DMS114 treated with DMSO at 0.1 percent for 48 hours (cell line): Measurements from ENCODE around the gene NHEJ1.

Source experiments
- DNase-seq: peaks from one replicate; lab custom pipeline; 2025; ENCODE audit not compliant: unreplicated experiment; lab: John Stamatoyannopoulos, UW

The NHEJ1 gene

DNA sequence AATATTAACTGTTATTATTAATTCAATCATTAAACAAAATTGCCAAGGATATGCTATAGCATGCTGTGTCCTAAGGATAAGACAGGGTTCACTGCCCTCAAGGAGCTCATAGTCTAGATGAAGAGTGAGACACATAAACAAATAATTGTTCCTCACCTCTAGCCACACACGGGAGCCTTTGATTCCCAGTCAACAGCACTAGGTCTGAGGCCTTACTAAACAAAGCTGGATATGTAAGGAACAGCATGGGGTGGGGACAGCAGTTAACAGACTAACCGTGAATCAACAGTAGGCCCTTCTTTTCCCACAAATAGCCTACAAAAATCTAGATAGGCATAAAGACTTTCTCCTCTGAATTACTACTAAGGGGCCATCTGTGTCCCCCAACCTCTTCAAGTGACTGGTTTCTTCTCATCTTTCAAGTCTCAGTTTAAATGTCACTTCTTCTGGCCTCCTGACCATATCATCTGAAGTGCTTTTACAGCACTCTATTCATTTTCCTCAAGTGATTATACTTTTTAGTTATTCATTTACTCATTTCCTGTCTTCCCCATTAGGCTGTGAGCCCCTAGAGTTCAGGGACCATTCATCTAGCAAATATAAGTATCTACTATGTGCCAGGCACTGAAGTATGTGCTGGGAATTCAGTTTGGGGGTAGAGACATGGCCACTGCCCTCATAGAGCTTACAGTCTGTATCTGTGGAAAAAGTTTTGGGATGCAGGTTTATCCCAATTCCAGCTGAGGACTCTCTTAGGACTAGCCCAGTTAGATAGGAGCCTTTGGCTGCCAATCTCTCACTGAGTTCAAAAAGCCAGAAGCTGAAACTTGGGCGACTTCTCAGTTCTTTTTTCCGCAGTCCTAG, 69.9 kb downstream of the NHEJ1 start:
- DNase-seq = no peak

DNA sequence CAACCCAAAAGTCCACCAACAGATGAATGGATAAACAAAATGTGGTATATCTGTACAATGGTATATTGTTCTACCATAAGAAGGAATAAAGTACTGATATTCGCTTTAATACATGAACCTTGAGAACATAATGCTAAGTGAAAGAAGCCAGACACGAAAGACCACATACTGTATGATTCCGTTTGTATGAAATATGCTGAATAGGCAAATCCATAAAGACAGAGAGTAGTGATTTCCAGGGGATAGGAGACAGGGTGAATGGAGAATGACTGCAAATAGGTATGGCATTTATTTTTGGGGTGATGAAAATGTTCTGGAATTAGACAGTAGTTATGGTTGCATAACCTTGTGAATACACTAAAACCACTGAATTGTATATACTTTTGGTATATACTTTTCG, 71.3 kb downstream of the NHEJ1 start:
- no peak for DNase-seq

- DNase-seq = no peak
Measured at GRCh38 chr2:219087848-219088247, 72.8 kb downstream of the NHEJ1 start.

- no peak for DNase-seq
Measured at GRCh38 chr2:219087361-219087760, 73.3 kb downstream of the NHEJ1 start.

DNA sequence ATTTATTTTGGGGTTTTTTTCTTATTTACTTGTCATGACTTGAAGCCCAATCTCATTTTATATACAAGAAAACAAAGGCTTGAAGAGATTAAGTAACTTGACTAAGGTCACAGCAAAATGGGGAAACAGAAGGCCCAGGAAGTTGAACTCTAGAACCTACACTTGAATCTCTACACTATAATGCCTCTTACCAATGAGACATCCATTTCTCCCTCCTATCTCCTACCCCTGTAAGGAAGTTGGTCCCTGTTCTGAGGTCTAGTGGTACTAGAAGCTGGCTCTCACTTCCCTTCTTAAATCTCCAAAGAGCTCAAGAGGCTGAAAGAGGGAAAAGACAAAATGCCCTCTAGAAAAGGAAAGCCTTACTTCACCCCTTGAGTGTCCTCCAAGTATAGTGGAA, 74.4 kb downstream of the NHEJ1 start:
- no peak for DNase-seq

DNA sequence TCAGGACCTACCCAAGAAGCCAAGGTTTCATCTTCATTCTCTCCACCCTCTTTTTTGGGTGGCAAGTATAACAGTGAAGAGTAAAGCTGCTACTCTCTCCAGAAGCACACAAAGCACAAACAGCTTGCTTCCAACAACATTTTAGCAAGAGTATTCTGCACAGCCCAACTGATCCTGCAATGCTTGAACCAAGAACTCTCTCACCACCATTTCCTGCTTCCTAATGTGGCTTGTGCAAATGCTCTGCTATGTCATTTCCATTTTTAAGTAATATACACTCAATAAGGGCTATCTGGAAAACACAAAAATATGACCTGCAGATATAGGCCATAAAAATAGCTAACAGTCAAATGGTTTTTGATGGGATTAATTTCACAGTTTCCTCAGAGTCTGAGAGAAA, 75.8 kb downstream of the NHEJ1 start:
- no peak for DNase-seq

DNA sequence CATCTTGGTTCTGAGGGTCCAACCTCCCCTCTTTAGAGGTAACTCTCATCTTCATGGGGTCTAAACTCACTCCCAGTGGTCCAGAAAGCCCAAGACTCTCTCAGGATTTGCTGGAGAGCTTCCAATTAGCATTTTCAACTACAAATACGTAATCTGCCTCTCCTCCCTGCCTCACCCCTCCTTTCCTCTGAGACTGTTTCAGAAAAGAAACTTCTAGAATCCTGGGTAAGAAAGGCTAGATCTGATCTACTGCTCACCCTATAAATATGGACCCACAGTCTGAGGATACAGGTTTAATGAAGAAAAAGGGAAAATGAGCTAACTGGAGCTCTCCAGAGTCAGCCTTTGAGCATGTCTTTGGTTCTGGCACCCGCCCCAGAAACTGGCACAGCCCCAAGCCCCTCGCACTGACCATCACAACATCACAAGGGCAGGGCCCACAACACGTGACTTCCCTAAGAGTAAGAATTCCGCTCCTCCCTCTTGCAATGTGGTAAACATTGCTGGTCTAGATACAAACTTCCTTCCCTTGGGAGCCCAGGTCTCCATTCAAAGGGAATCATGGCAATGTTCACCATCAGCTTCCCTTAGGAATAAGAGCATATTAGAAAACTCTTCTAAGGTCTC, 78.2 kb downstream of the NHEJ1 start:
- DNase-seq = no peak

- DNase-seq = no peak
Measured at GRCh38 chr2:219081701-219082331, 78.8 kb downstream of the NHEJ1 start.

DNA sequence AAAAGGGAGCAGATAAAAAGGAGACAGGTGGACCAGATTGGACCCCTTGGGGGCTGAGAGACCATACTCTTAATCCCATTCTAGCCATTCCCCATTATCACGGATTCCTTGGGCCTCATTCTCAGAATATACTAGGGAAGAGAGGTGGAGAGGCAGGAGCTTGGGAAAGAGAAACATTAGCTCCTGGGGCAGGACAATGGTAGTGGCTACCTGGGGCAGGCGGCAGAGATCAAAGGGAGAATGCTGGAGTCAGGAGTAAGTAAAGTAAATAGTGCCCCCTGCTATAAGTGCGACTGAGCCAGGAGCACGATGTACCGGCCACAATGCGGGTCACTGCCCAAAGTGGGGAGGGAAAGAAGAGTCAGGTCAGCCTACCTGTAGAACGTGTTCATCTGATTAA, 79.5 kb downstream of the NHEJ1 start:
- no peak for DNase-seq

DNA sequence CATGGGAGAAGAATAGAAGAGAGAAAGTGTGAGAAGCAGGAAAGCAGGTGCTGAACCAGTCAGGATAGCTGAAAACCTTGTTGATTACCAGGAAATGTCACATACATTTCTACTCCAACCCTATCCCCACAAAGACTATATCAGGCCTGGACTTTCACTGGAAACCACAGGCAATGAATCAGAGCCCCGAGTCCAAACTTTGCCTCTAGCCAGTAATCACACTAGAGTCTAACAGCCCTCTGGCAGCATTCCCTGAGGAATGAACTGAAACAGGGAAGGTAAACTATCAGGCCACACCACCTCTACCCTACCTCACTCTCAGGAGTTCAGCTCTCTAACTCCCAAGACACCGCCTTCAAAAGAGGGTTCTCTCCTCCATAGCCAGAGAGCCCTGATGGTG, 81.2 kb downstream of the NHEJ1 start:
- no peak for DNase-seq

GRCh38 chr2:219078951-219079350, 81.7 kb downstream of the NHEJ1 start:
- no peak for DNase-seq

GRCh38 chr2:219078126-219078525, 82.5 kb downstream of the NHEJ1 start:
- no peak for DNase-seq

GRCh38 chr2:219076253-219076652, 84.4 kb downstream of the NHEJ1 start:
- DNase-seq = no peak

DNA sequence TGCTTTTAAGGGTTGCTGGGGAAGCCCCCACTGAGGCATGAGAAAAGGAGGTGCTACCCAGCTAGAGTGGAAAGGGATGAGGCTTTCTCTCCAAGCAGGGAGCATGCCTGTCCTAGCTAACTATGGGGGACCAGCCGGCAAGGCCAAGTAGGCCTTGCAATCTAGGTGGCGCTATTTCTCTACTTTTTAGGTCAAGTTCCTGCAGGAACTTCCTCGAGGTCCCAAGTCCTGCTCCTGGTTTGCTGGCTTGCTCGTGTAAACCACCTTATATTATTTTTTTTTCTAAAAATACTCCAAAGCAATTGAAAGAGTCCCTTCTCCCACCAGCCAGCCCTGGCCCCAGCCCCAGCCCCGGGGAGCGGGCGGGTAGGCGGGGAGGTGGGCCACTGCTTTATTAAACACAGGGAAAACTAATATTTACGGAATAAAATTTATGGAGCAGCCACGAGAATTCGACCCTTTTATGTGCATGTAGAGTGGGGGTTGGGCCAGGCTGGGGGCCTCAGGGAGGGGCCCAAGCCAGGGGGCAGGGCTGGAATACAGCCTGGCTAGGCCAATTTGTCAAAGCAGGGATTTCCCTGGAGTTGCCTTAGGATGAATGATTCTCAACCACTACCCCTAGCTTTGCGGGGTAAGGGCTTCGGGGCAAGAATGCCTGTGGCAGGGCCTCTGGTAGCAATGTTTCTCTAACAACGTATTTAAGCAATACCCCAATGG, 87.0 kb downstream of the NHEJ1 start:
- peak; percentile 7 for DNase-seq

- DNase-seq = no peak
Measured at GRCh38 chr2:219072741-219073250, 87.8 kb downstream of the NHEJ1 start.

DNA sequence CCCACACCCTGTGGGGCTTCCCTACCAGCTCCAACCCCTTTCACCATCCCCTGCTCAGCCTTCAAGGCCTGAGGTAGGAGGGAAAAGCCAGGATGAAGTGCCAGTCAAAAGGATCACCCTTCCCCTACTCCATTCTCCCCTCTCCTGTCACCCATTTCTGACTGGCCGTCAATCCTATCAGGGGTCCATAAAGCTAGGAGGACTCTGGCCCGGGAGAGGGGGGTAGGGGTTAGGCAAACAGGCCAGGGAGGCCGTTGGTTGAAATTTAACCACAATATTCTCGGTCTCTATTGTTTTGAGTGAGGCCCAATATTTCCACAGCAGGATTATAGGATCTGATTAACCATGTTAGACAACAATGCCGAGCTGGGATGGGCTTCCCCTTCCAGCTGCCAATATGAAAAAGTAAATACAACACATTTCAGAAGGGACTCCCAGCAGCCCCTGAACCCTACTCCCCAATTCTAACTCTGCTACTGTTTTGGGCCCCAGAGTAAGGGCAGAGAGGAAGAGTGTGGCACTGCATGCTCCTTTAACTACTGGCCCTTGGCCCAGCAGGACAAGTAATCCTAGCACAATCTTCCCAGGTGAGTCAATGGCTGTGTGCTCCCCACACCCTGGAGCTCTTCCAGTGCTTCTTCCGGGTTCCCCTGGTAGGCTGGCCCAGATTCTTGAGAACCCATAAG, 89.3 kb downstream of the NHEJ1 start:
- no peak for DNase-seq

DNA sequence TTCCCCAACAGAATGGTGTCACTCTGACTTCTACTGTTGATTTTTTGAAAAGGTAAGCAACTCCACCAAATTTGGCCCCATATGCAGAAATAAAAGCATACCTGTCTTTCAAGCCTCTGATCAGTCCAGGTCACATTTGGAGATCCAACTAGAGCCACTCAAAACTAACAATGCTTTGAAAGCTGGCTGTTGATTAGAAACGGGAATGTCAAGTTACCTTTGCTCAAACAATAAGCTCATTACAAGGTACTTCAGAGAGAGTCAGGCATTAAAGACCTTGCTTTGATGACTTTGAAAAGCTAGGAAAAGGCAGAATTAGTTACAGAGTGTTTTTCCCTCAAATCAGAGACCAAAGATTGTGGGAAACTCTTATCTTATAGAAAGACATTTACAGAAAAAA, 95.1 kb downstream of the NHEJ1 start:
- DNase-seq = no peak

DNA sequence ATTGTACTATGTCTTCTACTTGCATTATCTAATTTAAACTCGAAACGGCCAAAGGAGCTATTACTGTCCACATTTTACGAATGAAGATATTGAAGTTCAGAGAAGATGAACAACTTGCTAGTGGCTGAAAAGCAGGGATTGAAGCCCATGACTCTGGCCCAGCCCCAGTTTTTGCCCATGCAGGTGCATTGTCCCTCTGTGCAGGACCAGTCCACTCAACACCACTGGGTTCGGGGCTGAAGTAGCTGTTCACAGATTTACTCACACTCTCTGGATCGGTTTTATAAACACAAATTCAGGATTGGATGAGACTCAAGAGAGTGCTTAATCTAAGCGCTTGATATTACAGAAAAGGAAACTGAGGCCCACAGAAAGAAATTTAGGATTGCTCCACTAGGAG, 98.5 kb downstream of the NHEJ1 start:
- no peak for DNase-seq

DNA sequence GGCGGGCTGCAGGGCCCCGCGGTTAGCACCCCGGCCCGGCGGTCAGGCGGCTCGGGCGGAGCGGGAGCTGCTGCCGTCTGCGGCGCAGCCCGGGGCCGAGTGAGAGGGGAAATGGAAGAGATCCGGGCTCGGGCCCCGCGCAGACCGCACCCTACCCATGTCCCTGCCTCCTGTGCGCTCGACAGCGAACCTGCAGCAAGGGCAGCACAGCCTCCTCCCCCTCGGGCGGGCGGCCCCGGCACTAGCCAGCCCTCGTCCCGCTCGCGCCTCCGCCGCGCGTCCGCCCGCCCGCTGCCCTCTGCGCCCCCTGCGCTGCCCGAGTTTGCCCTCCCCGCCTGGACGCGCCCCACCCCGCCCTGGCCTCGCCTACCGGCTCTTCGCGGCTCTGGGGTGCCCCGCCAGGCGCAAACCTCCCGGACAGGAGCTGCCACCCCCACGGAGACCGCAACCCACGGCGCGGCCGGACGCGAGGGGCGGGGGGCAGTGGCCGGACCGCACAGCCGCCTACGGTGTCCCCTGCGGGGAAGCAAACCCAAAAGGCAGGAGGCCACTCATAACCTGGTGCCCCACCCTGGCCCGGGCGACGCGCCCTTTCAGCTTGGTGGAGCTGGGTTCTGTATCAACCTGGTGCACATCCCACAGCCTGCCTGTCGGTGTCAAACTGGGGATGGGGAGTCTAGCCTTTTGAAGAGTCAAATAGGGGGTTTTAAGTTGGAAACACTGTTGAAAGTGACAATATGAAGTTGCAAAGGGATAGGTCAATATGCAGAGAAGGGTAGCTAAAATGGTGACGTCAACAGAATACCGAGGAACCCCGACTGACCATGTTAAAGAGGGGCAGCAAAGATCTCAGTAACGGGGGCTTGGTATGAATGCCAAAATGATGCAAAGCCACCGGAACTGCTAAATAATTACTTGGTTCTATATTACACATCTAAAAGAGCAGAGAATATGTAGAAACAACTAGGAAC, 99.5 kb downstream of the NHEJ1 start, which contains the start of gene IHH:
TSS of gene IHH (minus strand) at position 101 of the 971 bp plus-strand sequence. CDS start 454 bp downstream, outside the sequence.
- DNase-seq = no peak
